SK-N-MC (cell line): Measurements from ENCODE around the gene NF2.

Source experiments
- EZH2 ChIP-seq: fragments of 200-600 bp; sonication (generic); IDR thresholded peaks from one replicate; pipeline ENCODE4 v1.6.1; 2017; ENCODE audit warnings: antibody characterized with exemption
- FOXP2 ChIP-seq: optimal IDR thresholded peaks from 2 replicates; pipeline ENCODE3; 2011; ENCODE audit warnings: mild to moderate bottlenecking, moderate library complexity; ENCODE audit not compliant: insufficient read depth; ENCODE audit errors: extremely low read length, control extremely low read depth
- POLR2AphosphoS5 ChIP-seq: IDR thresholded peaks from 2 replicates; pipeline ENCODE4 v1.6.1; 2012; ENCODE audit warnings: mild to moderate bottlenecking, low read depth, low read length, borderline replicate concordance

GRCh38 chr22:29733362-29734201 lies 130.1 kb downstream of the NF2 start:
- TF ChIP-seq POLR2AphosphoS5 (no peak), EZH2 (no peak), FOXP2 (no peak)
